Measurements from ENCODE around the gene MSRB1. TPM values are rescaled to one million over a fixed set of nuclear protein-coding genes. Genes with fewer than 3 reads are reported as not detected.

The MSRB1 gene
- total RNA-seq, 1 experiment from 2014 or later: 116 TPM

DNA sequence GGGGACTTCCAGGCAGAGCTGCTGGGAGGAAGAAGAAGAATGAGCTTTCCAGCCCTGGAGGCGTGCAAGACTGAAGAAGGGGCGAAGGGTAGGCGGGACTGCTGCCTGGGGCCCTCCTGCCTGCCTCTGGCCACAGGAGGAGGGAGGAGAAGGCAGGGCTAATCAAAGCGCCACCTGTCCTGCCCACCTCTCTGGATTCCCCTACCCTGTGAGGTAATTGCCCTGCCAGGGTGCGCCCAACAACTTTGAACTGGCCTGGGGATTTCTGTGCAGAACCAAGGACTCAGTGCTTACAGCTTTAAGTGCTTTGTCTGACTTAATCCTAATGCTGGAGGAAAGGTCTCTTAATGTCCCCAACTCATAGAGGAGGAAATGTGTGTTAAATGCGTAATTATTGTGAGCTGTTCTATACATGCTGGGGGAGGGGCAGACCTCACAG is 38.4 kb upstream of the MSRB1 start, which contains the start of gene NOXO1:
Gene NOXO1 (minus strand): TSS at position 72 of the 439 bp plus-strand sequence. CDS start 290 bp downstream, outside the sequence.
- no peaks in the 10 kb centered on the region for H3K9me3 ChIP-seq
- no peak for DNase-seq
- H3K4me3 ChIP-seq: no peak within 1 kb of the TSS
- peaks cover 21% of the 10 kb centered on the region for H3K27me3 ChIP-seq
- peaks cover 32% of the 10 kb centered on the region for H3K36me3 ChIP-seq

DNA sequence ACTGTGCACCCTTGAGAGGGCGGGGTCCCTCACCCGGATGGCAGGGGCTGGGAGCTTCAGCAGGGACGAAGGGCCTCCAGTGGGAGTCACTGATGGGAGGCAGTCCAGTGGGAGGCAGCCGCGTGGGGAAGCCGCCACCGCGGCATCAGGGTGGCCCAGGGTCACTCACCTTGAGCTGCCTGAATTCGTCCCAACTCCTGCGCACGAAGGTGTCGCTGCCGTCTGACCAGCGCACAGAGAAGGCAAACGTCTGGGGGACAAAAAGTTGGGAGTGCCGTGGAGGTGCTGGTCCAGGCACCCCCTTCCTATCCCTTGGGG is 37.7 kb upstream of the MSRB1 start:
- no peak for DNase-seq
- Histone ChIP-seq H3K4me3 (no peak overlapping the region), H3K36me3 (peaks cover 32% of the 10 kb centered on the region), H3K9me3 (no peaks in the 10 kb centered on the region), H3K27me3 (peaks cover 21% of the 10 kb centered on the region)

DNA sequence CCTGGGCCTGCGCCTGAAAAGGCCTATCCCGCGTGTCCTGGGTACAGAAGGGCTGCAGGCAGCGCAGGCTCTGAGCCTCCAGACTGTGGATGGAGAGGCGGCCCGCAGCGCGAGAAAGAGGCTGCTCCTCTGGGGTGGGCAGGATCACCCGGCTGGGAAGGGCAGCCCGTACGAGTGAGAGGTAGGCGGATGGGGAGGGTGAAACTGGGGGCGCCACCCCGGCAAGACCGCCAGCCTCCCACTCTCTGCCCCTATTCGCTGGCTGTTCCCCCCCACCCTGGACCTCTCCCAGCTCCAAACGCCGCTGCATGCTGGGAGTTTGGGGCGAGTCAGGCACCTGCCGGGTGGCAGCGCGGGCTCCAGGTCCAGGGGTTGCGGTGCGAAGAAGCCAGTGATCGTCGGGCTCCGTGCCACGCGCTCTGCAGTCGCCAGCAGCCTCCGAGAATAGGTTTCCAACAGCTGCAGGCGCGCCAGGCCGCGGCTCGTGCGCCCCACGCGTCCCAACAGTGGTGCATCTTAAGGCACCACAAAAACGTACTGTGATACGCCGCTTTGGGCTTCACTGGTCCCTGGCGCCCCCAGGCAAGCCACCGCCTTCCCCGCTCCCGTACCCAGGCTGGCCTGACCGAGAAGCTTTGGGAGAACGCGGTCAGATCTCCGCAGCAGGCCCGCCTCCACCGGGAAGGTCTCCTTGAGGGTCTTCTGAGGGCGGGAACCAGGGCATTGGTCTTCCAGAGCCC is 37.2 kb upstream of the MSRB1 start:
- no peaks in the 10 kb centered on the region for H3K9me3 ChIP-seq
- DNase-seq: no peak
- H3K4me3 ChIP-seq: no peak overlapping the region
- H3K36me3 ChIP-seq: peaks cover 32% of the 10 kb centered on the region
- H3K27me3 ChIP-seq: peaks cover 21% of the 10 kb centered on the region

DNA sequence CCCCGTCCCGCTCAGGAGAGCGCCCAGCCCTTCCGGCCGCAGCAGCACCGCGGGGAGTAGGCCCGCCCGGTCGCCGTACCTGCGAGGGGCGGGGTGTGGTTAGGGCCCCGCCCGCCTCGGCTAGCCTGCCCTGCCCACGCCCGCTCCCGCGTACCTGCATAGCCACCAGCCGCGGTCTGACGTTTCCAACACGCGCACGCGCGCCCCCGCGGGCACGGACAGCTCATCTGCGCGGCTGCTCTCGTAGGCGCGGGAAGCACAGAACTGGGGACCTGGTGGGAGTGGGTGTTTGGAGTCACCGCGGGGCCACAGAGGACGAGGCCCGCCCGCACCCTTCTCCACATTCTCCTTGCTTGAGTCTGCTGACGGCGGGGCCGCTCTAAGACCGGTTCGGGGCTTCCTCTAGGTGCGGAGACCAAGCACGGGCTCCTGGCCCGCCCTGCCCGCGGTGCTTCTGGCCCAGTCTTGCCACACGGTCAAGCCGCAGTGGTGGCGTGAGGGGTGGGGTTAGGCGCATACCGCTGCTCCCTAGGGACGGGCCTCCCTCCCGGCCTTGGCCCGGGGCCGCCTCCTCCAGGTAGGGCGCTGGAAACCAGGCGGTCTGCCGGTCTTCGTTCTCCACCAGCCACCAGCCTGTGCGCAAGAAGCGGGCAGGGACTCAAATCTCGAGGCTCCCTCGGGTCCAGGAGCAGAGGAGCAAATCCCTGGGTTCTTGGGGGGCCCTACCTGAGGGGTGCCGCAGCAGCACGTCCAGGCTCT is 36.5 kb upstream of the MSRB1 start:
- H3K36me3 ChIP-seq: peaks cover 36% of the 10 kb centered on the region
- DNase-seq: no peak
- H3K9me3 ChIP-seq: no peaks in the 10 kb centered on the region
- H3K4me3 ChIP-seq: no peak overlapping the region
- H3K27me3 ChIP-seq: peaks cover 21% of the 10 kb centered on the region

DNA sequence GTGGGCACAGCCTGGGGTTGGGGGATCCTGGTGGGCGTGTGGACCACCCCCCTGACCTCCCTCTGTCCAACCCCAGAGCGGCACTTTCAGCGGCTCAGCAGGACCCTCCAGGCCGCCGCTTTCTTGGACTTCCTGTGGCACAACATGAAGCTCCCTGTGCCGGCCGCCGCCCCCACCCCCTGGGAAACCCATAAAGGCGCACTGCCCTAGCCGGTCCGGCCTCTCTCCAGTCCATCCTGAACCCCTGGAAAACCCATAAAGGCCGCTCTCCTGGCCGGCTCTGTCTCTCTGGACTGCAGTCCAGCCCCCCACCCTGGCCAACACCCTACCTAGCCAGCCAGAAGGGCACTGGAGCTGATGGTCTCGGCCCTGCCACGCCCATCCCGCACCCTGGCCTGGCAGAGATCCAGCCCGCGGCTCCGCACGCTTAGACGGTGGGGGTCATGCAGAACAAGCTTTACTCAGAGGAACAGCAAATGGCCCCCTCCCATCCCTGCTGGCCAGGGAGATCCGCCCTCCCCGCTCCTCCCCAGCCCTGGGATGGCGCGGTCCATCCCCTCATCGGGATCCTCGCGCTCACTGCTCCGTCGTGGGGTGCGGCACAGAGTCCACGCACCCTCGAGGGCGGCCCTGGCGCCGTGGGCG is 35.6 kb upstream of the MSRB1 start:
- DNase-seq: no peak
- H3K9me3 ChIP-seq: no peaks in the 10 kb centered on the region
- no peak overlapping the region for H3K4me3 ChIP-seq
- peaks cover 41% of the 10 kb centered on the region for H3K36me3 ChIP-seq
- peaks cover 21% of the 10 kb centered on the region for H3K27me3 ChIP-seq

DNA sequence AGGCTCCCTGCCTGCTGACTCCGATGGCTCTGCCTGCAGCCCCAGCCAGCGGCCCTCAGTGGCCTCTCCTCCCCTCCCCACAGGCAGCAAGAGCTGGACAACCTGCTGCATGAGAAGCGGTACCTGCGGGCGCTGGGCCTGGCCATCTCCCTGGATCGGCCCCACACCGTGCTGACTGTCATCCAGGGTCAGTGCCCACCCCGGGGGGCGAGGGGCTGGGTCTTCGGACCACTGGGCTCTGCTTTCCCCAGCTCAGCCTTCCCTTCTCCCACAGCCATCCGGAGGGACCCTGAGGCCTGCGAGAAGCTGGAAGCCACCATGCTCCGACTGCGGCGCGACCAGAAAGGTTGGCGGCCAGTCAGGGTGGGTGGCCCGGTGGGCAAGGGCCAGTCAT is 34.9 kb upstream of the MSRB1 start:
- H3K9me3 ChIP-seq: no peaks in the 10 kb centered on the region
- peaks cover 19% of the 10 kb centered on the region for H3K27me3 ChIP-seq
- H3K4me3 ChIP-seq: no peak overlapping the region
- DNase-seq: no peak
- H3K36me3 ChIP-seq: peaks cover 43% of the 10 kb centered on the region

DNA sequence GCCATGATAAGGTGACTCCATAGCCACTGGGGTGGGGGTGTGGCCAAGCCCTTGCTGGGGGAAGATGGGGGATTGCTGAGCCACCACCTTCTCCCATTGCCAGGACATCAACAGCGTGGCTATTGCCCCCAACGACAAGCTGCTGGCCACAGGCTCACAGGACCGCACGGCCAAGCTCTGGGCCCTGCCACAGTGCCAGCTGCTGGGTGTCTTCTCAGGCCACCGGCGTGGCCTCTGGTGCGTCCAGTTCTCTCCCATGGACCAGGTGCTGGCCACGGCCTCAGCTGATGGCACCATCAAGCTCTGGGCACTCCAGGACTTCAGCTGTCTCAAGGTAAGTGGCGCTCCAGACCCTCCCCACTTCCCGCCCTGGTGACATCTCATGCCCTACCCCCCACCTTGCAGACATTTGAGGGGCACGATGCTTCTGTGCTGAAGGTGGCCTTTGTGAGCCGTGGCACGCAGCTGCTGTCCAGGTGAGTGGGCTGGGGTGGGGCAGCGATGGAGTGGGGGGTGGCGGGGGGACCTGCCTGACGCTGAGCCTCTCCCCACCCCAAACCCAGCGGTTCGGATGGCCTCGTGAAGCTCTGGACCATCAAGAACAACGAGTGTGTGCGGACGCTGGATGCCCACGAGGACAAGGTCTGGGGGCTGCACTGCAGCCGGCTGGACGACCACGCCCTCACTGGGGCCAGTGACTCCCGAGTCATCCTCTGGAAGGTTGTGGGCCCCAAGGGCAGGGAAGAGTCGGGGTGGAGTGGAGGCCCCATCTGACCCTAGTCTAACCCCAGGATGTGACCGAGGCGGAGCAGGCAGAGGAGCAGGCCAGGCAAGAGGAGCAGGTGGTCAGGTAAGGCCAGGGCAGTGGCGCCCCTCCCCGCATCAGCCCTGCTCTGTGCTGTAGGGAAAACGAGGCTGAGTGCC is 34.2 kb upstream of the MSRB1 start:
- H3K4me3 ChIP-seq: no peak overlapping the region
- no peaks in the 10 kb centered on the region for H3K9me3 ChIP-seq
- peaks cover 19% of the 10 kb centered on the region for H3K27me3 ChIP-seq
- no peak for DNase-seq
- H3K36me3 ChIP-seq: peaks cover 43% of the 10 kb centered on the region

DNA sequence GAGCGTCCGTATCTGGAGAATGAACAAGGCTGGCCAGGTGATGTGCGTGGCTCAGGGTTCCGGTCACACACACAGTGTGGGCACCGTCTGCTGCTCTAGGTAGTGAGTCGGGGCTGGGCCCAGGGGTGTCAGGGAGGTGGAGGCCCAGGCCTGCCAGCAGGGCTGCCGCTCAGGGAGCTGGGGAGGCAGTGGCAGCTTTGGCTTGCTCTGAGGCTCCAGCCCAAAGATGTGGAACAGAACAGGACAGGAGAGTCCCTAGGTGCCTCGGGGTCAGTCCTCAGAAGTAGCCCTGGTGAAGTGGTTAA is 33.2 kb upstream of the MSRB1 start:
- no peak overlapping the region for H3K4me3 ChIP-seq
- no peak for DNase-seq
- H3K27me3 ChIP-seq: peaks cover 13% of the 10 kb centered on the region
- H3K9me3 ChIP-seq: no peaks in the 10 kb centered on the region
- peaks cover 43% of the 10 kb centered on the region for H3K36me3 ChIP-seq

DNA sequence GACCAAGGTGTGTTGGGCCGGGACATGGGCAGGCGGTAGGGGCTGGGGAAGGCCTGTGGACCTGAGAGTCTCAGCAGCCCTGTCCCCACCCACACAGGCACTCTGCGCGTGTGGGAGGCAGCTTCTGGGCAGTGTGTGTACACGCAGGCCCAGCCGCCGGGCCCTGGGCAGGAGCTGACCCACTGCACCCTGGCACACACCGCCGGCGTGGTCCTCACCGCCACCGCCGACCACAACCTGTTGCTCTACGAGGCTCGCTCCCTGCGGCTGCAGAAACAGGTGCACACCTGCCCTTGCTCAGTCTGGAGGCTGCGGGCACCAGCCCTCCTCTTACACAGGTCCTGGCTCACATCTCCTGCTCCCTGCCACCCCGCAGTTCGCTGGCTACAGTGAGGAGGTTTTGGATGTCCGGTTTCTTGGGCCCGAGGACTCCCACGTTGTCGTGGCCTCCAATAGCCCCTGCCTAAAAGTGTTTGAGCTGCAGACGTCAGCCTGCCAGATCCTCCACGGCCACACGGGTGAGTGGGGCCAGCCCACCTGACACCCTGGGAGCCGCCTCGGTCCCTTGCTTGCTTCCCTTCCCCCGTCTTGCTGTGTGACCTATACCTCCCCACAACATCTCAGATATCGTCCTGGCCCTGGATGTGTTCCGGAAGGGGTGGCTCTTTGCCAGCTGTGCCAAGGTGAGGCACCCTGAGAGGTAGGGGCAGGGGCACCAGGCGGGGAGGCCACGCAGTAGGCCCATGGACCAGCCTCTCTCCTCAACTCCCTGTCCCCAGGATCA is 32.6 kb upstream of the MSRB1 start:
- peaks cover 43% of the 10 kb centered on the region for H3K36me3 ChIP-seq
- peaks cover 8% of the 10 kb centered on the region for H3K27me3 ChIP-seq
- no peak overlapping the region for H3K4me3 ChIP-seq
- H3K9me3 ChIP-seq: no peaks in the 10 kb centered on the region
- no peak for DNase-seq

DNA sequence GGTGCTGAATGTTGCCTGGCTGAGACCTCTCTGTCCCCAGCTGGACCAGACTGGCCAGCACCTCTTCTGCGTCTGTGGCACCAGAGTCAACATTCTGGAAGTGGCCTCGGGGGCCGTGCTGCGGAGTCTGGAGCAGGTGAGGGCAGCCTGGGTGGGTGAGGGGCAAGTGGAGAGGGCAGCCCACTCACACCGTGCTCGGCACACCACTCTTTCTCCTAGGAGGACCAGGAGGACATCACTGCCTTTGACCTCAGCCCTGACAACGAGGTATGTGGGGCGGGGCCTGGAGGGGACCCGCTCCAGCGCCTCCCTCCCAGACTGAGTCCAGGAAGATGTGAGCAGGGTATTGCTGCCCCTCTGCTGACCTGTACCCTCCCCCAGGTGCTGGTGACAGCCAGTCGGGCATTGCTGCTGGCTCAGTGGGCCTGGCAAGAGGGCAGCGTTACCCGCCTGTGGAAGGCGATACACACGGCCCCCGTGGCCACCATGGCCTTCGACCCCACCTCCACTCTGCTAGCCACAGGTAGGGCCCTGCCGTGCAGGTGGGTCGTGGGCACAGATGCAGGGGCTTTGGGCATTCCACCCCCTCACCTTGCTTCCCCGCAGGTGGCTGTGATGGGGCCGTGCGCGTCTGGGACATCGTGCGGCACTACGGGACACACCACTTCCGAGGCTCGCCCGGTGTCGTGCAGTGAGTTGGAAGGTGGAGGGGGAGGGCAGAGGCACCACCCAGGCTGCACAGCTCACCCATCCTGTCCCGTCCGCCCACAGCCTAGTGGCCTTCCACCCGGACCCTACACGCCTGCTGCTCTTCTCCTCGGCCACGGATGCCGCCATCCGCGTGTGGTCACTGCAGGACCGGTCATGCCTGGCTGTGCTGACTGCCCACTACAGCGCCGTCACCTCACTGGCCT is 31.4 kb upstream of the MSRB1 start:
- Histone ChIP-seq H3K36me3 (peaks cover 43% of the 10 kb centered on the region), H3K9me3 (no peaks in the 10 kb centered on the region)

DNA sequence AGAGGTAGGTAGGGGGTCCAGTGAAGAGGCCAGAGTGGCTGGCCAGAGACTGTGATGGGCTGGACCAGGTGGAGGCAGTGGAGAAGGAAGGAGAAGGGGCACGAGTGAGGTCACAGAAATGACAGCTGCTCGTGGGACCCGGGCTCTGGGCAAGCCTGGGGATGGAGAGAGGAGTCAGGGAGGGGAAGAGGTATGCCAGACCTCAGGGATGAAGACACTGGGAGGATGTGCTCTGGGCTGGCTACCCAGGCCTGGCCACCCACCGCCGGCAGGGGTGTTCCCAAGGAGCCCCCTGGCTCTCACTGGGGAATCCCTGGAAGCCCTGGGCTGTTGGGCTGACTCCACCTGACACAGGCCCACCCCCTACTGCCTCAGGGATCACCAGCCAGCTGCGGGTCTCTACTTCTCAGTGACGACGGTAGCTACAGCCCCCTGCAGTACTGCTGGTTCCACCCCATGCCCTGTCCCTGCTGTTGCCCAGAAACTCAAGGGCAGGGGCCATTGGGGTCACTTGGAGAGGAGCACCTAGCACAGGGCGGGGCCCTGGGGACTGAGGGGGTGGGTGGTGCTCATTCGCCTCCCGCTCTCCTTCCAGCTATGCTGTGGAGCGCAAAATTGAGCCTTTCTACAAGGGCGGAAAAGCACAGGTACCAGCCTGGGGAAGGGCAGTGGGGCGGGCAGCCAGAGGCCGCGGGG is 30.6 kb upstream of the MSRB1 start:
- DNase-seq: no peak
- peak overlapping the region; percentile 83 for H3K4me3 ChIP-seq

More for the DNA sequence above, 31.4 kb upstream of the MSRB1 start:
- DNase-seq: no peak
- no peaks in the 10 kb centered on the region for H3K27me3 ChIP-seq
- no peak overlapping the region for H3K4me3 ChIP-seq

DNA sequence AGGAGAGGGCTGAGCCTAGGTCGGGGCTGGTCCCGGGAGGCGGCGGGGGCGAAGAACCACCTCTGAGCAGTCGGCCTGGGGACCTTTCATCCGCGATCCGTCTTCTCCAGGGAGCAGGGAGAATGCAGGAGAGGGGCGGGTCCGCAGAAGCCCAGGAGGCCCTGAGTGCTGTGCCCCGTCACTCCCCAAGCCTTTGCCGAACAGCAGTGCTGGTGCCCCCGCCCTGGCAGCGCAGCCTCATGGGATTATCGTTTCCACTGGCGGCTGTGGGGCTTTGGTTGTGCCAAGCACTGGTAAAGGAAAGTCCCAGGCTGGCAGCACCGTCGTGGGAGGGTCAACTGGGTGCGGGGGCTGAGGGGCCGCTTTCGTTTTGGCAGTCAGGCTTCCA is 29.5 kb upstream of the MSRB1 start:
- Histone ChIP-seq H3K27me3 (no peaks in the 10 kb centered on the region), H3K4me3 (peak overlapping the region; percentile 83), H3K36me3 (peaks cover 30% of the 10 kb centered on the region), H3K9me3 (no peaks in the 10 kb centered on the region)
- DNase-seq: peak; percentile 51

More for the DNA sequence above, 30.6 kb upstream of the MSRB1 start:
- Histone ChIP-seq H3K9me3 (no peaks in the 10 kb centered on the region), H3K27me3 (no peaks in the 10 kb centered on the region), H3K36me3 (peaks cover 40% of the 10 kb centered on the region)

DNA sequence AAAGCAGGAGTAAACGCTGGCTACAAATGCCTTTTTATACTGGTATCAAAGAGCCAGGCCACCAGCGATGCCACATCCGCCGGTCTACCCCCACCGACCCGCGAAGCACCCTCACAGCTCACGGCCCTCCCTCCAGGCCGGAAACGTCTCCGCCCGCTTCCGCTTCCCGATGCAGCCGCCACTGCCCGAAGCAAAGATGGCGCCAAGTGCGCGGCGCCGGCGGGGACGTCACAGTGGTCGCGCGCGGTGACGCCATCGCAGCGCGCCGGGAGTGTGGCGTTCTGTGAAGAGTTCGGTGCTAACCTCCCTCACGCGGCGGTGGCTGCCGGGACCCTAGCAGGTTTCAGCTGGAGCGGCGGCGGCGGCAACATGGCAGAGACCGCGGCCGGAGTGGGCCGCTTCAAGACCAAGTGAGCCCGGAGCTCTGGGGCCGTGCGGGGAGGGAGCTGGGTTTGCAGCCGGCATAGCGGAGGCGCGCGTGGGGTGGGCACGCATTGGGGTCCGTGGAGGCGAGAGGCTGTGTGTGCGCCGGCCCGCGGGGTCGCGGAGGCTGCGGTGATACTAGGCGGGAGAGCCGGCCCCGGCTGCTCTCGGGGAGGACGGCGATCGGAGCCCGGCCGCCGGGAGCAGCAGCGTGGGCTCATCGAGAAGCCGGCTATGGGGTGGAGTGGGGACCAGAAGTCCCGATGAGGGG is 28.9 kb upstream of the MSRB1 start, which contains the start of gene TBL3:
Gene TBL3 (plus strand): TSS at position 258 of the 694 bp plus-strand sequence. CDS start 112 bp downstream, at position 370.
- no peaks in the 10 kb centered on the region for H3K27me3 ChIP-seq
- peak; percentile 97 for DNase-seq
- H3K9me3 ChIP-seq: no peaks in the 10 kb centered on the region
- peak within 1 kb of the TSS; percentile 83 for H3K4me3 ChIP-seq
- peaks cover 30% of the 10 kb centered on the region for H3K36me3 ChIP-seq
